ENCODE measurements around the gene EVI5L.

- no peak for TF ChIP-seq CTCF (IDR thresholded peaks at IDR 0.05)
- TF ChIP-seq POLR2A (IDR thresholded peaks at IDR 0.05): no peak
Observed at GRCh38 chr19:7844951-7845350, 14.9 kb downstream of the EVI5L start.
